ENCODE measurements around the gene CUX1. TPM values are rescaled to one million over a fixed set of nuclear protein-coding genes. Genes with fewer than 3 reads are reported as not detected.
A peak's percentile ranks its signal among the peaks of the same experiment; 100 is the strongest.

The CUX1 gene
- total and polyA plus RNA-seq, 2 of the 13 experiments (the other 11 are each of a cell fraction or from before 2014, with no cell fraction given) = 13.7 to 14.9 TPM

GRCh38 chr7:101815826-101816594 lies 1.4 kb upstream of the CUX1 start (continued):
- TF ChIP-seq TAF1 (CRISPR knock-in tag; IDR thresholded peaks at IDR 0.05) (peak; percentile 44; the same call in 1 of the 2 replicates), GLMP (CRISPR knock-in tag; IDR thresholded peaks at IDR 0.05; ENCODE audit: borderline replicate concordance) (no peak), ZNF234 (CRISPR knock-in tag; conservative IDR thresholded peaks at IDR 0.05) (no peak), KAT7 (CRISPR knock-in tag; IDR thresholded peaks at IDR 0.05; ENCODE audit: borderline replicate concordance) (no peak), HMGXB4 (CRISPR knock-in tag; IDR thresholded peaks at IDR 0.05; ENCODE audit: borderline replicate concordance in 1 of 2, low read depth in 1 of 2) (no peak; a peak in 1 of 4 replicates), TBL1XR1 (IDR thresholded peaks at IDR 0.05; ENCODE audit: borderline replicate concordance, low read length, partially characterized antibody) (no peak), ZNF75D (CRISPR knock-in tag; IDR thresholded peaks at IDR 0.05; ENCODE audit: borderline replicate concordance) (no peak), PHB2 (IDR thresholded peaks at IDR 0.05; ENCODE audit: partially characterized antibody) (no peak), MXD3 (CRISPR knock-in tag; IDR thresholded peaks at IDR 0.05) (no peak), ZBTB25 (CRISPR knock-in tag; IDR thresholded peaks at IDR 0.05) (no peak), IKZF1 (IDR thresholded peaks at IDR 0.05) (no peak), AHR (CRISPR knock-in tag; IDR thresholded peaks at IDR 0.05) (no peak), ZNF556 (CRISPR knock-in tag; IDR thresholded peaks at IDR 0.05; ENCODE audit: borderline replicate concordance) (no peak), ZNF543 (CRISPR knock-in tag; IDR thresholded peaks at IDR 0.05) (no peak), ZBTB14 (CRISPR knock-in tag; IDR thresholded peaks at IDR 0.05) (no peak), SMARCC2 (IDR thresholded peaks at IDR 0.05) (no peak), PLSCR1 (CRISPR knock-in tag; IDR thresholded peaks at IDR 0.05; ENCODE audit: borderline replicate concordance) (no peak), ZNF230 (CRISPR knock-in tag; IDR thresholded peaks at IDR 0.05) (no peak), FOXK2 (IDR thresholded peaks at IDR 0.05) (no peak), NFATC3 (CRISPR knock-in tag; IDR thresholded peaks at IDR 0.05) (no peak), CREB3 (CRISPR knock-in tag; IDR thresholded peaks at IDR 0.05) (no peak), ZNF792 (CRISPR knock-in tag; IDR thresholded peaks at IDR 0.05) (no peak), ZNF17 (CRISPR knock-in tag; IDR thresholded peaks at IDR 0.05) (no peak), ZSCAN31 (CRISPR knock-in tag; IDR thresholded peaks at IDR 0.05; ENCODE audit: low read depth) (no peak)
